OCI-LY3 (cell line): ENCODE results near the gene MYF6.

Experiments
- CTCF ChIP-seq: fragments of 200-600, 300-600 bp; sonication (generic); IDR thresholded peaks from 2 replicates; pipeline ENCODE4 v1.5.1; 2014; ENCODE audit warnings: antibody characterized with exemption, low read length, low read depth
- EZH2phosphoT487 ChIP-seq: fragments of 200-600 bp; shearing (Covaris generic); IDR thresholded peaks from 2 replicates; pipeline ENCODE4 v1.6.1; 2018; ENCODE audit warnings: antibody characterized with exemption, mixed run types, low read depth

GRCh38 chr12:80745851-80746505 is 38.5 kb downstream of the MYF6 start:
- no peak for TF ChIP-seq CTCF
- no peak for TF ChIP-seq EZH2phosphoT487
